IPS-18a (cell line): ENCODE measurements around the gene TET1.
A peak's percentile ranks its signal among the peaks of the same experiment; 100 is the strongest.
"Not testable (repeated sequence)": the region's sequence is repeated elsewhere in the genome, so short reads cannot be mapped to it uniquely, and the experiment has no call there.

ENCODE experiments used
- H3K27ac ChIP-seq: one replicate; pipeline ENCODE4 v1.5.1; 2013; ENCODE audit warnings: low read length
- H3K27me3 ChIP-seq: one replicate; pipeline ENCODE4 v1.6.1; 2013; ENCODE audit warnings: mild to moderate bottlenecking, low read length; ENCODE audit not compliant: control insufficient read depth, insufficient read depth
- H3K36me3 ChIP-seq: one replicate; pipeline ENCODE4 v1.6.1; 2013; ENCODE audit warnings: low read depth, low read length; ENCODE audit not compliant: control insufficient read depth
- H3K4me1 ChIP-seq: one replicate; pipeline ENCODE4 v1.6.1; 2013; ENCODE audit warnings: low read depth, low read length; ENCODE audit not compliant: control insufficient read depth
- H3K4me3 ChIP-seq: one replicate; pipeline ENCODE4 v1.5.1; 2013; ENCODE audit warnings: low read length
- H3K9ac ChIP-seq: one replicate; pipeline ENCODE4 v1.6.1; 2013; ENCODE audit warnings: mild to moderate bottlenecking, low read length, moderate library complexity
- H3K9me3 ChIP-seq: one replicate; pipeline ENCODE4 v1.6.1; 2013; ENCODE audit warnings: low read depth, low read length; ENCODE audit not compliant: control insufficient read depth

Gene TET1

DNA sequence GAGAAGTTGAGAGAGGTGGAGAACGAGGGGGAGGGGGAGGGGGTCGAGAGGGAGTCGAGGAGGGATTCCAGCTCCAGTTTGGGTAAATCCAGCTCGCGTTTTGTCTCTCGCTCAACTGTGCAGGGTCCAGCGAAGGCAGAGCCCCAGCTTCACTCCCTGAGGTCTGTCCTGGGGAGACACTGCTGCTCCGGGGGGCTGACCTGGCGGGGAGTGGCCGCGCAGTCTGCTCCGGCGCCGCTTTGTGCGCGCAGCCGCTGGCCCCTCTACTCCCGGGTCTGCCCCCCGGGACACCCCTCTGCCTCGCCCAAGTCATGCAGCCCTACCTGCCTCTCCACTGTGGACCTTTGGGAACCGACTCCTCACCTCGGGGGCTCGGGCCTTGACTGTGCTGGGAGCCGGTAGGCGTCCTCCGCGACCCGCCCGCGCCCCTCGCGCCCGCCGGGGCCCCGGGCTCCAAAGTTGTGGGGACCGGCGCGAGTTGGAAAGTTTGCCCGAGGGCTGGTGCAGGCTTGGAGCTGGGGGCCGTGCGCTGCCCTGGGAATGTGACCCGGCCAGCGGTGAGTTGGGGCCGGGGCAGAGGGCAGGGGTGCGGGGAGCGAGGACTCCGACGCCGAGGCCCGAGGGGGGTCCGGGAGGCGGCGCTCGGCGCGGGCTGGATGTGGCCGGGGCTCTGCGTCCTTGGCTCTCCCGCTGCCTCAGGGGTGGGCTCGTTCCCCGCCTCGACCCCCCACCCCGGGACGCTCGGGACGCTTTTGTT is at the start of gene TET1:
TET1 (plus strand) TSS at position 152 of the 757 bp plus-strand sequence. CDS start 12,002 bp downstream, outside the sequence.
- H3K4me3 ChIP-seq: peak within 1 kb of the TSS; percentile 87
- H3K36me3 ChIP-seq: no peaks in the 10 kb centered on the region
- peak within 1 kb of the TSS; percentile 96 for H3K9ac ChIP-seq
- H3K4me1 ChIP-seq: peaks cover 12% of the 10 kb centered on the region
- no peaks in the 10 kb centered on the region for H3K27me3 ChIP-seq
- H3K27ac ChIP-seq: peak within 1 kb of the TSS; percentile 49
- H3K9me3 ChIP-seq: no peaks in the 10 kb centered on the region

DNA sequence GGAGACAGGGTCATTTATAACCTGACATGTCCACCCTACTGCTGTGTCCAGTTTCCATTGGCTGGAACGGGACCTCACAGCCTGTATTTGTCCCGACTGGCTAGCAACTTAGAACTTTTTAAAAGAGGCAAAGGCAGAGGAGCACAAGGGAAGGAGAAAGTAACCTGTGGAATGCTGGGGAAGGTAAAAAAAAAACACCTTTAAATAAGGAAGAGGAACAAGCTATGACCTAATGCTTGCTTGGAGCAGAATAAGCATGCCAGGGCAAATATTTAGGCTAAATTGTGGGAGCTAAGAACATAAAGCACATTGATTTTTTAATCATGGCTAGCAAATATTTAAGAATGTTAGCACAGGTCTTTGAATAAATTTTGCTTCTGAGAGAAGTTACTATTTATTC is 43.9 kb upstream of the TET1 start:
- H3K36me3 ChIP-seq, H3K27ac ChIP-seq, H3K4me3 ChIP-seq, H3K9me3 ChIP-seq, H3K9ac ChIP-seq, H3K4me1 ChIP-seq, H3K27me3 ChIP-seq: not testable (repeated sequence)

DNA sequence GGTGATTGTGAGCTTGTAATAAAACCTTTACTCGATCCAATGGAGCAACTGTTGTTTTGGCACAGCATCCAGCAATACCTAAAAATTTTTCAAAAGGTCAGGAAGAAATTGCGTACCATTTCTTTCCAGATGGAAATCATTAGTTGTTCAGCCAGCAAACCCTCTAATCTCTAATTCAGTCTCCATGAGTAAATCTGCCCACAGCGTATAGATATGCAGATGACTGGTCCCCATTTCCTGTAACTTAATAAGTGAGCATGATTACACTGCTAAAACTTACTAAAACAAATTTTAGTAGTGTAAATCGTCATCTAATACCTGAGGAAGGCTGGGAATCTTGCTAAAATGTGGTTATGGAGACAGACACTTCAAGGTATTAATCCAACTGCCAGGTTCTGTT is 43.4 kb upstream of the TET1 start:
- Histone ChIP-seq H3K27me3 (no peaks in the 10 kb centered on the region), H3K27ac (no peak overlapping the region), H3K4me1 (no peaks in the 10 kb centered on the region), H3K36me3 (no peaks in the 10 kb centered on the region), H3K9me3 (no peaks in the 10 kb centered on the region), H3K9ac (no peak overlapping the region), H3K4me3 (no peak overlapping the region)

DNA sequence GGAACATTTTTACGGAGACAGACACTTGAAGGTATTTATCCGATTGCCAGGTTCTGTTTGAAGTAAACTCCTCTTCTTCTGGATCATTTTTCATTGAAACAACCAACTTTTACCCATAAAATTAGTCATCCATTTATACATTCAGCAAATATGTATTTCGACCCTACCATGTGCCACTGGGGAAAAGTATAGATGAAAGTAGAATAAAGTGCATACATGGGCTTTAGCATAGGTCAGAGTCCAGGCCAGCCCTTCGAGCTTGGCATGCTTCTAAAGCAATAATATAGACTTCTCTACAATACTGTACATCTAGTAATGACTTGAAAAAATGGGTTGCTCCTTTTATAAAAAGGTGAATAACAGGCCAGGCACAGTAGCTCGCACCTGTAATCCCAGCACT is 42.9 kb upstream of the TET1 start:
- H3K4me3 ChIP-seq: no peak overlapping the region
- H3K9me3 ChIP-seq: no peaks in the 10 kb centered on the region
- no peaks in the 10 kb centered on the region for H3K4me1 ChIP-seq
- H3K27me3 ChIP-seq: no peaks in the 10 kb centered on the region
- H3K27ac ChIP-seq: no peak overlapping the region
- H3K9ac ChIP-seq: no peak overlapping the region
- no peaks in the 10 kb centered on the region for H3K36me3 ChIP-seq

DNA sequence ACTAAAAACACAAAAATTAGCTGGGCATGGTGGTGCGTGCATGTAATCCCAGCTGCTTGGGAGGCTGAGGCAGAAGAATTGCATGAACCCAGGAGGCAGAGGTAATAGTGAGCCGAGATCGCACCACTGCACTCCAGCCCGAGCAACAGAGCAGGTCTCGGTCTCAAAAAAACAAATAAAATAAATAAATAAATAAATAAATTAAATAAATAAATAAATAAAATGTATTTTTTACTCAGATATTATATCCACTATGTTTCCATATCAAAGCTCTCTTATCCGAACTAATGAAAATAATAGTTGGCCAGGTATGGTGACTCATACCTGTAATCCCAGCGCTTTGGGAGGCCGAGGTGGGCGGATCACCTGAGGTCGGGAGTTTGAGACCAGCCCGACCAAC is 41.5 kb upstream of the TET1 start:
- not testable (repeated sequence) for H3K4me3 ChIP-seq, H3K9ac ChIP-seq, H3K9me3 ChIP-seq, H3K27ac ChIP-seq, H3K36me3 ChIP-seq, H3K4me1 ChIP-seq, H3K27me3 ChIP-seq

DNA sequence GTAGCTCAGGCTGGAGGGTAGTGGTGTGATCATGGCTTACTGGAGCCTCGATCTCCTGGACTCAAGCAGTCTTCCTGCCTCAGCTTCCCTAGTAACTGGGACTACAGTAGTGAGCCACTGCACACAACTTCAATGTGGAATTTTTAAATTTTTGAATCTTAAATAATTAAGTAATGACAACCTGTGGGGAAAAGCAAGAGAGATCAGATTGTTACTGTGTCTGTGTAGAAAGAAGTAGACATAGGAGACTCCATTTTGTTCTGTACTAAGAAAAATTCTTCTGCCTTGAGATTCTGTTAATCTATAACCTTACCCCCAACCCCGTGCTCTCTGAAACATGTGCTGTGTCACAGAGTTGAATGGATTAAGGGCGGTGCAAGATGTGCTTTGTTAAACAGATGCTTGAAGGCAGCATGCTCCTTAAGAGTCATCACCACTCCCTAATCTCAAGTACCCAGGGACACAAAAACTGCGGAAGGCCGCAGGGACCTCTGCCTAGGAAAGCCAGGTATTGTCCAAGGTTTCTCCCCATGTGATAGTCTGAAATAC is 34.6 kb upstream of the TET1 start:
- not testable (repeated sequence) for H3K4me1 ChIP-seq, H3K9ac ChIP-seq, H3K4me3 ChIP-seq, H3K27me3 ChIP-seq, H3K9me3 ChIP-seq, H3K36me3 ChIP-seq, H3K27ac ChIP-seq

DNA sequence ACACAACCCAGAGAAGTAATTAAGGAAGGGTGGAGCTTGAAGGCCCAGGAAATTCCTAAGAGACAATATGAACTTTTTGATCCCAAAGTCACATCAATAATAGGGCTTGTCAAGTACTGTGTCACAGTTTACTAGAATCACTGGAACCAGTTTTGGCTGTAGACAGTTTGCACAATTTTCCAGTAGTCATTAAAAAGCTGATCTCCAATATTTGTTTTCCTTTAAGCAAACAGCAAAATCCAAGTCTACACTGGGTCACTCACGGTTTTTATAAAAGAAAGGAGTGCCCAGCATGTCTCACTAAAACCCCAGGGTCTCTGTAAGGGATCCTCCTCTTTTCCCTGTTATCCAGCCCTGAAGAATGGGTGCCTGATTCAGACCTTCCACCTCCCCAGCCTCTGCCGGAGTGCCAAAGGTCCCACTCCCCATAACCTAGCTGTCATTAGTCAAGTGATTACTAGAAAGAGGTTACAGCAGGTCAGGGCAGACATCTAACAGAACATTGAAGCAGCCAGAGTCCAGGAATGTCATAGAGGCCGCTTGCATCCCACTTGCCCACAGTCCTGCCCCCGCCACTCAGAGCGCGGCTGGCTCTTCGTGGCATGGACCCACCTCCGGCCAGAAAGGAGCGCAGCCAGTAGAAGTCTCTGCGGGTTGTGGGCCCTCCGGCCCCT is 33.4 kb upstream of the TET1 start:
- Histone ChIP-seq H3K27me3 (no peaks in the 10 kb centered on the region), H3K9me3 (no peaks in the 10 kb centered on the region), H3K4me3 (peak overlapping the region; percentile 94), H3K27ac (no peak overlapping the region), H3K9ac (peak overlapping the region; percentile 51), H3K36me3 (no peaks in the 10 kb centered on the region), H3K4me1 (no peaks in the 10 kb centered on the region)

DNA sequence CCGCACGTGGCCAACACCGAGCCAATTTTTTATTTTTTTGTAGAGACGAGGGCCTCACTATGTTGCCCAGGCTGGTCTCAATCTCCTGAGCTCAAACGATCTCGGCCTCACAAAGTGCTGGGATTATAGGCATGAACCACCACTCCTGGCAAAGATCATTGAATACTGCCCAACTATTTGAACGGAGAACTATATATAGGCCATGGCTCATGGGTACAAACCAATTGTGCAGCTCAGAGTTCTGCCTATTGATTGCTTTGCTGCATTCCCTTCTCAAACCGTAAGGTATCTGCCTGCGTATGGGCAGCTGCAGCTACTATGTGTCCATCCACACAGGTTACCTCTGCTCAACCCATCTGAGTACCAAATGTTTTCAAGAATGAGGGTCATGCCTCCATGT is 23.2 kb upstream of the TET1 start:
- H3K36me3 ChIP-seq: no peaks in the 10 kb centered on the region
- H3K9me3 ChIP-seq: no peaks in the 10 kb centered on the region
- no peaks in the 10 kb centered on the region for H3K27me3 ChIP-seq
- no peak overlapping the region for H3K9ac ChIP-seq
- H3K4me1 ChIP-seq: no peaks in the 10 kb centered on the region
- H3K4me3 ChIP-seq: no peak overlapping the region
- H3K27ac ChIP-seq: no peak overlapping the region

DNA sequence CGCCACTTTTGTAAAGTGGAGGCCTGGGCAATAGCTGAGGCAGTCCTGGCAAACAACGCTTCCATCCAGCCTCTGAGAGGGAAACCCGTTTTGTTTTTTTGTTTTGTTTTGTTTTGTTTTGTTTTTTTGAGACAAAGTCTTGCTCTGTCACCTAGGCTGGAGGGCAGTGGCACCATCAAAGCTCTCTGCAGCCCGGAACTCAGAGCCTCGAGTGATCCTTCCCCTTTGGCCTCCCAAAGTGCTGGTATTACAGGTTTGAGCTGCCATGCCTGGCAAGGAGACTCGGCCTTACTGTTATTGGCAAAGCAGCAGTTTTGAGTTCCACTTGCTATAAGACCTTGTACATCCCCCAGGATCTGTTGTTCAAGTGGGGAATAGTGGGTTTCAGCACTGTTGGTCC is 22.3 kb upstream of the TET1 start:
- H3K27ac ChIP-seq: no peak overlapping the region
- no peaks in the 10 kb centered on the region for H3K27me3 ChIP-seq
- no peaks in the 10 kb centered on the region for H3K4me1 ChIP-seq
- no peaks in the 10 kb centered on the region for H3K9me3 ChIP-seq
- no peak overlapping the region for H3K4me3 ChIP-seq
- H3K36me3 ChIP-seq: no peaks in the 10 kb centered on the region
- no peak overlapping the region for H3K9ac ChIP-seq

DNA sequence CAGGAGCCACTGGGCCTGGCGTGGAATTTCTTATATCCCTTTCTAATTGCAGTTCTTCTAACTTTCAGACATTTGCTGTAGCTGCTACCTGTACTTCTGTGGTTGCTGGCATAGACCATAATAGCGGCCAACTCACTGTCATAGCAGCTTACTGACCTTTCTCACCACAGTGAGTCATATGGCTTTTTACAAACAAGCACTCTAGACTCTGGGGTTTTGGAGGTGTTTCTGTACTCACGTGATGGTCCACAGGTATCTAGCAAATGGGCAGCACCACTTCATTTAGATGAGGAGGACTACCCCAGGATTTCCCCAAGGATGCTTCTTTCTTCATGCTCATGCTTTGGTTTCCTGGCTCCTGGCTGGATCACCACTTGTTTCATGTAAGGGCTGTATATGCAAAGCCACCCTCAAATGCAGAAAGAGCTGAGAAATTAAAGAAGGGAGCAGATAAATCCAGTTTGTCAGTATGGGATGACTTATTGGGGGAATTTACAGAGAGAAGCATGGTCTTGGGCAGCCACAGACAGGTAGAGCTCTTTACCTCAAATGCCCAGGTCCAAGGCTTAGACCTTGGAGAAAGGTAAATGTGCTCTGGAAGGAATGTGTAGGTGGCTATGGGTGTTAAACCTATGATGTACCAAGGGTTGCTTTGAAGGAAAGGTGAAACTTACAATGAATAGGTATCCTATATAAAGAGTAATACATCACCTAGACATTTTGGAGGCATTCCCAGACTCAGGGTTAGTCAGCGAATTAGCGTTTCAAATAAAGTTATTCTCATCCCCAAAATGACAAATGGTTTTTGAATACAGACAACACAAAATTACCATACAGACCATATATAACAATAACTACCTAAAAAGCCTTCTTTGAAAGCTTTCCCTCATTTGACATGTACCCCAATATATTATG is 16.9 kb upstream of the TET1 start:
- no peaks in the 10 kb centered on the region for H3K36me3 ChIP-seq

DNA sequence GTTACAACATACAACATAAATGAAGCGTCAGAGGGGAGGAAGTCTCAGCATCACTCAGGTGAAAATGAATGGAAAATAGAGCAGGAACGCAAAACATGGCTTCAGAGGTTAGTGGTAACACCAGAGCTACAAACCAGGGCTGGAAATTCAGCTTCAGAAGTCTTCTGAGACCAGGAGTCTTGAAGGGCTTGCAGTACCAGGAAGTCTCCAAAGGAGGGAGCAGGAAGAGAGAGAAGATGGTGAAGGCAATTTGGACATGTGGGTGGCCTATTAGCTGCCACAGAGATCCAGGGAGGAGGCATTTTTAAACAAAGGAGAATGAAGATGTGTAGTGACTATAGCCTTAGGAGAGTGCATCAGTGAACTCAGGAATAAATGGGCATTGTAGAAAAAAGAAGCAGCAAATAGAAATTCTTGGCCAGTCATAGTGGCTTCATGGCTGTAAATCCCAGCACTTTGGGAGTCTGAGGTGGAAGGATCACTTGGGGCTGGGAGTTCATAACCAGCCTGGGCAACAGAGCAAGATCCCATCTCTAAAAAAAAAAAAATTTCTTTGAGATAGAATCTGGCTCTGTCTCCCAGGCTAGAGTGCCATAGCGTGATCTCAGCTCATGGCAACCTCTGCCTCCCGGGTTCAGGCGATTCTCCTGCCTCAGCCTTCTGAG is 9.3 kb upstream of the TET1 start:
- H3K4me1 ChIP-seq: peaks cover 4% of the 10 kb centered on the region
- no peaks in the 10 kb centered on the region for H3K27me3 ChIP-seq
- H3K27ac ChIP-seq: no peak overlapping the region
- H3K9ac ChIP-seq: no peak overlapping the region
- no peaks in the 10 kb centered on the region for H3K9me3 ChIP-seq
- H3K4me3 ChIP-seq: no peak overlapping the region
- no peaks in the 10 kb centered on the region for H3K36me3 ChIP-seq

More for the DNA sequence above, 16.9 kb upstream of the TET1 start:
- Histone ChIP-seq H3K4me3 (no peak overlapping the region), H3K9ac (no peak overlapping the region), H3K4me1 (no peaks in the 10 kb centered on the region), H3K9me3 (no peaks in the 10 kb centered on the region), H3K27me3 (no peaks in the 10 kb centered on the region), H3K27ac (no peak overlapping the region)
